ENCODE results near the gene SIPA1L3.

SIPA1L3 gene

DNA sequence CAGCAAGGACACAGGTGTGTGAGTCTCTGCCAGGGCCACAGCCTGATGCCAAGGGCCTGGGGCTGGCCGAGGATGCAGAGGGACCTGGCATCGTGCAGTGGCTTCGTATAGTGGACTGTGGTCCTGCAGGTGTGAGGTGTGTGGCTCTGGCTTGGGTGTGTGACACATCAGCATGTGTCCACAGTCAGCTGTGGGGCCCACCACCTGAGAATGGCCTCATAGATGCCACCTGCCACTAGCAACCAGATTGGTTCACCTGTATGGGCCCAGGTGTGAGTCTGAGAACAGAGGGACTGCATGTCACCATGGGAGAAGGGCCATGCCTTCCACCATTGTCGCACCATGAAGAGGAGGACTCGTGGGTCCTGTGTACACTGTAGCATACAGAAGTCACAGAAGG is 346.8 kb downstream of the SIPA1L3 start:
- FAIRE-seq (no peak), DNase-seq (ENCODE audit: low spot score) (no peak)

DNA sequence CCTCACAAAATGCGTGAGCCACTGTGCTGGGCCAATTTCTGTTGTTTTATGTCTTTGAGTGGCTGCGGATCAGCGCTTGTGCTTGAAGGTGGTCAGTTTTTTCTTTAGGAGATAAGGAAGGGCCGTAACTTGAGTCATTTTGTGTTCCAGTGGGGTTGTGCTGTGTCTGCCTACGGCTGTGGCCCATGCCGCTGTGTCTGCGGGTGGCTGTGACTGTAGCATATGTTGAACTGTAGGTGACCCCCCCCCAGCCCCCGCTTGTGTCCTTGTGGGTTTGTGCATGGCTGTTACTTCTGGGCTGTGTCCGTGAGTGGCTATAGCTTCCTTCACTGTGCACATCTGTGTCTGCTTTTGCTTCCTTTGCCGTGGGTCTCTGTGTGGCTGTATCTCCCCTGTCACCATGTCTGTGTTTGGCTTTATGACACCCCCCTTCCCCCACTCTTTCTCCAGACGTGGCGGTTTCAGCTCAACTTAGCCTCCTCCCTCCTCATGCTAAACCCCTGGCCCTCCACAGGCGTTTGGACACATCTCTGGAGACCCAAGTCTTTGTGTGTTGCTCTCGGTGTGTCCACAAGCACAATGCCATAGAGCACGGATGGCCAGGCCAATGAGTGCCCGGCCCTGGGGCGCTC is 348.5 kb downstream of the SIPA1L3 start:
- DNase-seq (ENCODE audit: low spot score), result no peak
- no peak for FAIRE-seq
